Stimulated activated CD8-positive, alpha-beta memory T cell treated with anti-CD3 and anti-CD28 coated beads, Interleukin-15, amount 100 ng/mL, for 24 hours (primary cell): ENCODE data around the gene SNAPC4.
"Not testable (repeated sequence)": the region's sequence is repeated elsewhere in the genome, so short reads cannot be mapped to it uniquely, and the experiment has no call there.

Source experiments
- DNase-seq: peaks from one replicate; pipeline ENCODE4 v3.0.0-alpha.2; 2020; ENCODE audit warnings: low read depth

The SNAPC4 gene

GRCh38 chr9:136358016-136358415 is 42.0 kb downstream of the SNAPC4 start:
- DNase-seq, result no peak

- DNase-seq, result no peak
Observed at GRCh38 chr9:136357202-136357725, 42.7 kb downstream of the SNAPC4 start.

GRCh38 chr9:136355616-136356557 is 44.1 kb downstream of the SNAPC4 start:
- no peak for DNase-seq

GRCh38 chr9:136354592-136355085 is 45.3 kb downstream of the SNAPC4 start:
- no peak for DNase-seq

GRCh38 chr9:136353757-136354488 is 46.0 kb downstream of the SNAPC4 start:
- no peak for DNase-seq

- DNase-seq, result no peak
Observed at GRCh38 chr9:136353088-136353487, 46.9 kb downstream of the SNAPC4 start.

- no peak for DNase-seq
Observed at GRCh38 chr9:136352682-136353081, 47.3 kb downstream of the SNAPC4 start.

- DNase-seq, result not testable (repeated sequence)
Observed at GRCh38 chr9:136351868-136352267, 48.1 kb downstream of the SNAPC4 start.

GRCh38 chr9:136351252-136351800 is 48.6 kb downstream of the SNAPC4 start:
- no peak for DNase-seq
